PC-9 (cell line): ENCODE data around the gene ARHGAP6. TPM values are rescaled to one million over a fixed set of nuclear protein-coding genes. Genes with fewer than 3 reads are reported as not detected.

Experiments
- BruUV-seq: library from RNA; stranded (reverse); fragments of 400-500 nt; replicated peaks from 2 replicates; lab custom pipeline; 2021; lab: Mats Ljungman, UMichigan
- CTCF ChIA-PET: fragments of 300-600 bp; sonication (Branson Sonifier 250); formaldehyde crosslinking; loops from one replicate; lab custom pipeline; 2022; ENCODE audit warnings: antibody characterized with exemption; lab: Charles Lee
- POLR2A ChIA-PET: fragments of 300-600 bp; sonication (Branson Sonifier 250); formaldehyde crosslinking; loops from one replicate; lab custom pipeline; 2022; ENCODE audit warnings: antibody characterized with exemption; ENCODE audit not compliant: unreplicated experiment; lab: Charles Lee
- DNase-seq, 2 experiments: peaks; one replicate each; pipeline versions ENCODE4 v3.0.0 to v3.0.0-alpha.2; 2015 to 2022; ENCODE audit warnings: mixed read lengths in 1 of 2
- H2AFZ ChIP-seq: fragments of 200-600 bp; sonication (generic); 2 replicates; pipeline ENCODE4 v1.8.1; 2017; ENCODE audit warnings: antibody characterized with exemption
- H3F3A ChIP-seq: fragments of 200-600 bp; sonication (generic); 2 replicates; pipeline ENCODE4 v1.8.1; 2017; ENCODE audit warnings: antibody characterized with exemption, mild to moderate bottlenecking, low read depth; ENCODE audit not compliant: insufficient read depth
- H3K27ac ChIP-seq: fragments of 200-600 bp; sonication (generic); 2 replicates; pipeline ENCODE4 v1.6.1; 2016; ENCODE audit warnings: mixed run types
- H3K27me3 ChIP-seq: fragments of 200-600 bp; sonication (generic); 2 replicates; pipeline ENCODE4 v1.6.1; 2016; ENCODE audit warnings: low read depth, mixed run types; ENCODE audit not compliant: insufficient read depth
- H3K36me3 ChIP-seq: fragments of 200-600 bp; sonication (generic); 2 replicates; pipeline ENCODE4 v1.6.1; 2016; ENCODE audit warnings: low read depth, mixed run types
- H3K4me1 ChIP-seq: fragments of 200-600 bp; sonication (generic); replicated peaks from 2 replicates; pipeline ENCODE4 v1.6.1; 2016; ENCODE audit warnings: mixed run types; ENCODE audit not compliant: insufficient read depth
- H3K4me2 ChIP-seq: fragments of 200-600 bp; sonication (generic); 2 replicates; pipeline ENCODE4 v1.6.1; 2017; ENCODE audit warnings: mixed run types
- H3K4me3 ChIP-seq: fragments of 200-600 bp; sonication (generic); 2 replicates; pipeline ENCODE4 v1.6.1; 2016; ENCODE audit warnings: mixed run types
- H3K79me2 ChIP-seq: fragments of 200-600 bp; sonication (generic); 2 replicates; pipeline ENCODE4 v1.6.1; 2017; ENCODE audit warnings: low read depth, mixed run types
- H3K9me2 ChIP-seq: fragments of 200-600 bp; sonication (generic); 2 replicates; pipeline ENCODE4 v1.8.1; 2017; ENCODE audit warnings: mild to moderate bottlenecking; ENCODE audit not compliant: insufficient read depth
- H3K9me3 ChIP-seq: fragments of 200-600 bp; sonication (generic); 2 replicates; pipeline ENCODE4 v1.8.1; 2016; ENCODE audit warnings: low read depth; ENCODE audit not compliant: insufficient read depth
- H4K20me1 ChIP-seq: fragments of 200-600 bp; sonication (generic); 2 replicates; pipeline ENCODE4 v1.8.1; 2017; ENCODE audit not compliant: insufficient read depth
- CTCF ChIP-seq: fragments of 200-600 bp; sonication (generic); conservative IDR thresholded peaks from 2 replicates; pipeline ENCODE4 v1.6.1; 2017; ENCODE audit warnings: mixed run types, antibody characterized with exemption, mild to moderate bottlenecking, moderate library complexity
- EZH2 ChIP-seq: fragments of 200-600 bp; sonication (generic); IDR thresholded peaks from 2 replicates; pipeline ENCODE4 v1.8.0; 2017; ENCODE audit warnings: antibody characterized with exemption, low read depth
- intact Hi-C: fragments of 100-400 bp; cut with micrococcal nuclease; formaldehyde crosslinking; loops from one replicate; pipeline ENCODE4 v1.10.0; 2022; ENCODE audit not compliant: unreplicated experiment
- total RNA-seq: library from RNA; stranded (reverse); gene quantifications from 2 replicates; pipeline ENCODE4 v1.2.3, GENCODE V29; 2021

Gene ARHGAP6
- total RNA-seq, 1 experiment from 2014 or later = not detected

DNA sequence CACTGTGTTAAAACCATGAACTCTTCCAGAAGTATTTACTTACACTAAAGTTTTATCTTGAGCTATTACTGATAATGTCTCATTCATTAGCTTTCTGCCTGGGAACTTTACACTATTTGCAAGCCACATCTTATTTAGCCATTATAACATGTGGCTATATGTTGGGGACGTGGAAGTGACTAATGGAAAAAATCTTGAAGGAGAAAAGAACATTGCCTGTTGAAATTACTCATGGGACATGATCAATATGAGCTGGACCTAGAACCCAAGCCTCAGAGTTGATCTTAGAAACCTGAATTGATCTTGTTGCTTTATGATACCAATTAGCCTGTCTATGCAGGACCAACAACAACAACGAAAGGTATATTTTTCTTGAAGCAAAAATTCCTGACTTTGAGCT lies 22.5 kb upstream of the ARHGAP6 start:
- Histone ChIP-seq H4K20me1 (no peaks in the 10 kb centered on the region), H2AFZ (no peak overlapping the region), H3K9me3 (no peaks in the 10 kb centered on the region), H3F3A (no peaks in the 10 kb centered on the region), H3K4me1 (no peaks in the 10 kb centered on the region), H3K27me3 (no peaks in the 10 kb centered on the region), H3K4me2 (no peak overlapping the region), H3K36me3 (no peaks in the 10 kb centered on the region), H3K79me2 (no peaks in the 10 kb centered on the region), H3K27ac (no peak overlapping the region), H3K4me3 (no peak overlapping the region), H3K9me2 (no peaks in the 10 kb centered on the region)
- no peak for TF ChIP-seq EZH2
- TF ChIP-seq CTCF = no peak
- intact Hi-C loops = no loop called here
- no peak for DNase-seq
- CTCF ChIA-PET = no interaction called here
- POLR2A ChIA-PET = no interaction called here
- BruUV-seq = no TSS peak

DNA sequence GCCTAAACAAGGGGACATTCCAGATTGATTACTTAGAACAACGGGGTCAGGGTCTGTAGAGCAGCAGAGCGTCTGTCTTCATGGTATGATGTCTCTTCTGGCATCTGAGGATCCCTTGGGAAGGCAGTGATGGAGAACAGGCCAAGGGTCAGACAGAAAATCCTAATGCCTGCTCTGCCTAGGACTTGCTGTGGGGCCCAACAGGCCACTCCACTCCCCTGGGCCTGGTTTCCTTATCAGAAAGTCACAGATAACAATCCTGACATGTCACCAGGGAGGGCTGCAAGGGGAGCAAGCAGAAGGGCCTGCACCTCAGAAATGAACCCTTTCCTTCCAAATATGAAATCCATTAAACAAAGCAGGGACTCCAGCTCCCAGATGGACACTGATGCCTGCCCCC lies 21.4 kb upstream of the ARHGAP6 start:
- CTCF ChIA-PET = no interaction called here
- DNase-seq = no peak
- no peaks in the 10 kb centered on the region for H3K9me2 ChIP-seq
- H3K27ac ChIP-seq = no peak overlapping the region
- no peaks in the 10 kb centered on the region for H3K4me1 ChIP-seq
- intact Hi-C loops = no loop called here
- no peak overlapping the region for H3K4me2 ChIP-seq
- no peaks in the 10 kb centered on the region for H3K79me2 ChIP-seq
- no peaks in the 10 kb centered on the region for H3K9me3 ChIP-seq
- TF ChIP-seq CTCF (no peak), EZH2 (no peak)
- H3K36me3 ChIP-seq = no peaks in the 10 kb centered on the region
- no peaks in the 10 kb centered on the region for H4K20me1 ChIP-seq
- BruUV-seq = no TSS peak
- H2AFZ ChIP-seq = no peak overlapping the region
- H3K4me3 ChIP-seq = no peak overlapping the region
- POLR2A ChIA-PET = no interaction called here
- no peaks in the 10 kb centered on the region for H3K27me3 ChIP-seq
- H3F3A ChIP-seq = no peaks in the 10 kb centered on the region

DNA sequence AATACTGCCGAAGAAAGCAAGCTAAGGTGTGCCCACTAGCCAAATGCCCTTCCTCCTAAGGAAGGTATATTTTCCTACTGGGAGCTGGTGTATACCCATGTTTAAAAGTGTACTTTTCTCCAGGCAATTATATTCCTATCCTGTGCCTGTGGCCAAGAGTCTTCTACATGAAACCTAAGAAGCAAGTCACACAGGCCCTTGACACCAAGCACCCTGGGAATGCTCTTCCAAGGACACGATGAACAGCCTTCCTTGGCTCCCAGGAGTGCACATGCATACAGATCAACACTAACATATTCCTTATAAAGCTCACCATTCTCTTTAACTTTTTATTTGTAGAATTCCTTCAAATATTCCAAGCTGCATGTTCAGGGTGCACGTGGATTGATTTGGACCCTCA lies 17.3 kb upstream of the ARHGAP6 start:
- Histone ChIP-seq H3K4me1 (no peaks in the 10 kb centered on the region), H3K9me2 (no peaks in the 10 kb centered on the region), H3K4me2 (no peak overlapping the region), H3K27me3 (no peaks in the 10 kb centered on the region), H3K4me3 (no peak overlapping the region), H3K9me3 (no peaks in the 10 kb centered on the region), H3K79me2 (no peaks in the 10 kb centered on the region), H3F3A (no peaks in the 10 kb centered on the region), H4K20me1 (no peaks in the 10 kb centered on the region), H2AFZ (no peak overlapping the region), H3K36me3 (no peaks in the 10 kb centered on the region), H3K27ac (no peak overlapping the region)
- BruUV-seq = no TSS peak
- ChIA-PET POLR2A (no interaction called here), CTCF (no interaction called here)
- TF ChIP-seq EZH2 (no peak), CTCF (no peak)
- no peak for DNase-seq
- intact Hi-C loops = no loop called here
